ELF-1 (cell line): ENCODE data around the gene VSTM4.

Experiments used
- DNase-seq: peaks from one replicate; pipeline ENCODE4 v3.0.0-alpha.2; 2016; ENCODE audit warnings: low read depth, low spot score

Gene VSTM4

DNA sequence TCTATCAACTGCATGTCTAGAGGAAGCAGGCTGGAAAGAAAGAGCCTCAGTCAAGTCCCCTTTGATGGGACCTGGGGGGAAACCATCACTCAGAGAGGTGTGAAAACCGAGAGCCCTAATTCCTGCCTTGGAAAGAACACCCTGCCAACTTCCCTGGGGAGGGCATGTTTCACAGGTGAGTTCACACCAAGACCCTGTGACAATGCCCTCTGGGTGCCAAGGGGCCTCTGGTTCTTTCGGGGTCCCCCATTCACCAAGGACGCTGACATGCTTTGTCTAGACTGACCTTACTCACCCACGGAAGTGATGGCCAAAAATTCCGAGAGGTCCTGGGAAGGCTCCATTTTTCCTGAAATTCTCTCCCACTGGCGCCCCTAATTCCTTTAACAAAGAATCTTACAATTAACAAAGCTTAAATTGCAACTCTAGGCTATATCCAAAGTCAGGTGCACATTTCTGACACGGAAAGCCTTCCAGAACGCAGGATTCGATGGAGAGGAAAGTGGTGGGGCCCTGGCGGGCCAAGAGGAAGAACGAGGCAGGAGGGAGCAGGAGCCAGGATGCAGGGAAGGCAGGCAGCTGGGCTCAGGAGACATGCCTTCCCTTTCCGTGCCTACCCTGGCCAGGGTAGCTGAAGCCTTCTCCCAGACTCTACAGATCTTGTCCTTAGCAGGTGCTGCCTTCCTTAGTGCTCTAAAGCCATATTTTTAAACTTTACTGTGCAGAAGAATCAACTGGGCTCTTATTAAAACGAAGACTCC, 23.7 kb downstream of the VSTM4 start:
- DNase-seq, result no peak

DNA sequence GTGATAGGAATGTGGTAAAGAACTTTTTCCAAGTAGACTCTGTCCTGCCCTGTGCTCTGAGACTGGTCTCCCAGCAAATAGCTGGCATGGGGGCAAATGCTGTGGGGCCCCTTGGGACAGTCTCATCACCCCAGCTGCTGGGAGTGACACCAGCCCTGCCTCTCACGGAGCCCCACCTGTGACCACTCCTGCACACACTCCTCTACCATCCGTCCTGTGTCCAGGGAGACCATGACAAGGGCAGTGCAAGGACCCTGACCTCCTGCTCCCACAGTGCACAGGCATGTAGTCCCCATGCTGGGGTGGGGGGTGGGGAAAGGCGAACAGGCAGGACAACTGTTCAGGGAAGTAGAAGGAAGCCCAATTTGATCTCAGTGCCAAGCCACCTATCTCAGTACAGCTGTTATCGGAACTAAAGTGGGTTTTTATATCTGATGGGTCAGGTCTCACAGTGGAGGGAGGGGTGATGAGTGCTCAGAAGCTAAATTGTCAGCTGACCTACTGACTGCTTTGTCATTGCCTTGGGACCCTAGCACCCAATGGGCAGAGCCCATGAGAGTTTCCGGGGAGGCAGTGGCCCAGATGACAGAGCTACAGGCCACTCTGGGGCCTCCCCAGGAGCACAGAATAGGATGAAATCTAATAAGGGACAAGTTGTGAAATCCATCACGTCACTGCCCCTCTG, 24.5 kb downstream of the VSTM4 start:
- DNase-seq, result no peak

DNA sequence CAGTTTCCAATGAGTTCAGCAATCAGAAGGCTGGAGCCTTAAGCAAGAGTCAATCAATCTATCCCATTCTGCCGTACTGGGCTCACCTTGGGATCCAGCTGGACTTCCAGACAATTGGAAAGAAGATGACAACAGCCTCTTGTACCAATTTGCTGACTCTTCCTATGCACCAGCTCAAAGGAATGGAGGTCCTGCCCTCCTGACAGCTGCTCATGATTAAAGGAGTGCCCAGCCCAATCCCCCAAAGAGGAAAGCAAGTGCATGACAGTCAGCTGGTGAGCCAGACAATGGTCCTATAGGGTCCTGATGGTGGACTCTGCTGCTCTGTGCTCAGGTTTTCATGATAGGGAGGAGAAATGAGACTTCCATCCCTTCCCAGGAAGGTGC, 25.1 kb downstream of the VSTM4 start:
- DNase-seq, result no peak

DNA sequence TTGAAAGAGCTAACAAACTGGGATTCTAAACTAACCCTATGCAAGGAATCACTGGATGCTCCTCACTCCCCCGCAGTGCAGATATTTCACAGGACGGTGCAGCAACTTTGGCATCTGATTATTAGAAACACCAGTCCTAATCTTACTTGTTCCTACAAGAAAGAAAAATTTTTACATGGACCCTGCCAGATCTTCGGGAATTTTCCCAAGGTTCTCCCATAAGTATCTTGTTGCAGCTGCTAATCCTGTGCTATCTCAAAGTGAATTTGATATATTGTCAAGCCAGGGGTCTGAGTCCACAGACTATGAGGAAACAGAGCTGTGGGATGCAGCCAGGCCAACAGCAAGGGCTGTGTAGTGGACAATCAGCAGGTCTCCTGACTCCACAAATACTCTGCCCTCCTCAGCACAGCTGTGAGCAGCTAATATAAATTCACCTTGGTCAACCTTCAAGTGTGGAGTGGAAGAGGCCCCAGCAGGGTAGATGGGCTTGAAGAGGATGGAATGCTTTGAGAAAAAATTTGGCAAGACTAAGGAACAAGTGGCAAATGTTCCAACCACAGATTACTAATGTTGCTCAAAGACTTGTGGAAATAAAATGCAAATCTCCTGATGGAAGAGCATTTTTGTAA, 25.6 kb downstream of the VSTM4 start:
- DNase-seq, result no peak

DNA sequence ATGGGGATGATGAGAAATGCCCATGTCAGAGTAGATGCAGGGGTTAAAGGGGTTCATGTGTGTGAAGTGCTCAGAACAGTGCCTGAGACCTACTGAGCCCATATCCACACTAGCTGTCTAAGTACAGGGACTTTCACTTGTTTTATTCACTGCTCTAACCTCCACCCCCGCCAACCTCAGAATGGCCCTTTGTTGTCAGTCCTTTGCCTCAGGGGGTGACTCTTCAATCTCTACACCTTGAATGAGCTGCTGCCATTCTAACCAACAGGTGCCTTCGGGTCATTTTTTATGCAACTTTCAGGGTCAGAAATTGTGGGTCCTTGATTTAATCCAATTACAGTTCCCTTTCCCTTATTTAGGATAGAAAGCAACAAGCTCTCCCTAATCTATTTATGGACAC, 26.2 kb downstream of the VSTM4 start:
- DNase-seq, result peak; percentile 50

DNA sequence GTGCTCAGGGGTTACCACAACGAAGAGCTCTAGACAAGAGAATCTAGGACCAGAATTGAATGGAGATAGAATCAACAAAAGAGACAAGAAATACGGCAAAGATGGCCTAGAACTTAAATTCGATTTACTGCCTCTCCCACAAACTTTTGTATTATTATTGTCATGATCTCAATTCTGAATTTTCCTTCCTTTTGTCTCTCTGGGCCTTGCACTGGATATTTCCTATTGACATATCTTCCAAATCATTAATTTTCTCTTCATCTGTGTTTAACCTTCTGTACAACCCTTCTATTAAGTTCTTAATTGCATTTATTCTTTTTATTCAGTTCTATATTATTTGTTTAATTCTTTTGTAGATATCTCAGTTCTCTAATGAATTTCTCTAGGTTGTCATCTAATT, 28.4 kb downstream of the VSTM4 start:
- DNase-seq, result no peak

DNA sequence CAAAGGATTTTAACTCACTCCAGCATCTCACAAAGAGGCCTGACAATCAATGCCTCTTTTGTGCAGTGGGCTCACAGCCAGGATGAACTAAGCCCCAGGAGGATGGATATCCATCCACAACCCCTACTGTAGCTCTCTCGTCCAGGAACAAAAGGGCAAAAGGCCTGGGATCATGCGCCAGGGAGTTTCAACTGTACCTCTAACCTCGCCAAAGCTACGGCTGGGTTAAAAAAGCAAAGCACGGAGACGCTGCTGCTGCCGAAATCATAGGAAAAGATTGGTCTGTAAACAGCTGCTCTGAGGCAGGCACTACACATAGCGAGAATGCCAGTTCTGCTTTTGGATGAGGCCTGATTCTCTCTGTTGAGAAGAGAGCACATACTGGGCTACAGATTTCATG, 32.1 kb downstream of the VSTM4 start:
- no peak for DNase-seq

DNA sequence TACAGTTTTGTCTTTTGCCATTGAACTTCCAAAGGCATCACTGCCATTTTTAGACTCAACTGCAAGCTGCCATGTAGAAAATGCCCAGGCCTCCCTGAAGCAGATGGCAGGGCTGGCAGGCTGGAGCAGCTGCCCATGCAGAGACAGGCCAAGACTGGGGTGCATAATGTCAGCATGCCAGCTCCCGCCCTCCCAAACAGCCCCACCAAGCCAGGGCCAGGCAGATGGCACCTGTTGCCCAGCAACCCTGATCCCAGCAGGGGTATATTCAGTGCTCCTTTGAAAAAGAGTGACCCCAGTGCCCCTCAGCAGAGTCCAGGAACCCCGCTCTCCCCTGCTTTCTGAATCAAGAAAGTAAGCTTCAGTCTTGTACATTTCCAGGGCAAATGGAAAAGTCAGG, 32.6 kb downstream of the VSTM4 start:
- no peak for DNase-seq

DNA sequence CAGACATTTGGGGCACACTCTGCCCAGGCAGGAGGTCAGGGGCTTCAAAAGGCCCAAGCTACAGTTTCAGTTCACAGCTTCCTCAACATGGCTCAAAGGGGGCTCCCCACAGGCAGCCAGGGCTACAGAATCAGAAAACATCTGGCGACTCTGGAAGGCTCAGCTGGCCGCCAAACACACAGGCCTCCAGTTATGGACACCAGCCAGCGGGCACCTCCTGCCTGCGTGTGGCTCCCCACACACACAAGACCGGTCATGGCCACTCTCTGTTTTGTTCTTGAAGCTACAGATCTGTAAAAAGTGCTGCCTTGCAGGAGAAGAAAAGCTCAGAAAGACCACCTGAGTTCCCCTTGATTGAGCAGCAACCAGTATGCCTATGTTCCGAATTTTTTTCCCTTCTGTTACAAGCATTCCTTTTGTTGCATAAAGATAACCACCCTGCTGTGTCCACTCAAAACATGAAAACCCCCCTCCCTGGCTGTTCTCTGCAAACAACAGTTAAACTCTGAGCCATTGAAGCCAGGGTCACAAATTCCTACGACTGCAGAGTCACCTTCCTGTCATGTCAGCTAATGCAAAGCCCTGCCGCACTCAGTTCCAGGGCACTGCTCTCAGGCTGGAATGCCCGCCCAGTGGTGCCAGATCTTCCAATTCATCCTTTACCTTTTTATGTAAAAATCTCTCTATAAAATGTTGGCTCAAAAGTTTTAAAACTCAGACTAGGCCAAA, 33.6 kb downstream of the VSTM4 start:
- peak; percentile 17 for DNase-seq

DNA sequence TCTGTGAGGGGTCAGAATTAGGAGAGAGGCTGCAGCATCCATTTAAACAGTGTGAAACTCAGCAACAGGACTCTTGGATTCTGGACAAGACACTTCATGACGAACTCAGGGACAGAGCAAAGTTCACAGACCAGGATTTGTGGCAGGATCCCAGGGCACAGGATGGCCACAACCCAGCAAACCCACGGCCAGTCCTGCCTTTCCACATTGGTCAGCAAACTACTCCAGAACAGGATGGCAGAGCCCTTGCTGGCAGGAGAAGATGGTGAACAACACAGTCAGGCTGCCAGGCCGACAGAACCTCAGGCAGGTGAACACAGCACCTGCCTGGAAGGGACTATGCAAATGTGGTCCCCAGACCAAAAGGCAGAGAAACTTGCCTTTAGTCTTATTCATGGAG, 34.4 kb downstream of the VSTM4 start:
- DNase-seq, result no peak

DNA sequence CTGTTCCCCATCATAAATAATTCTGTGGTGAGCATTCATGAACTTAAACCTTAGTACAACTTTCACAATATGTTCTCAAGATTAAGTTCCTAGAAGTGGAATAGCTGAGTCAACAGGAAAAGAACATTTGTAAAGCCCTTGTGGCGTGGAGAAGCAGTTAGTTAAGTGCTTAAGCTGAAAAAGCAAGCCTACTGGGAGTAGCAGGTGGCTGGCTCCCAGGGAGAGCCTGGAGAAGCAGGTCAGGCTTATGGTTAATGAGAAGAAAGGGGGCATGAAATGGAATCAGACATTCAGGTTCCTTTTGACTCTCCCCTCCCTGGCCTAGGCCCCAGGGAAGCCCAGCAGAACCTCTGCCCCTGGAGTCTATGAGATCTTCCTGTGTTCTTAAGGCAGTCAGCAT, 35.3 kb downstream of the VSTM4 start:
- DNase-seq, result no peak

DNA sequence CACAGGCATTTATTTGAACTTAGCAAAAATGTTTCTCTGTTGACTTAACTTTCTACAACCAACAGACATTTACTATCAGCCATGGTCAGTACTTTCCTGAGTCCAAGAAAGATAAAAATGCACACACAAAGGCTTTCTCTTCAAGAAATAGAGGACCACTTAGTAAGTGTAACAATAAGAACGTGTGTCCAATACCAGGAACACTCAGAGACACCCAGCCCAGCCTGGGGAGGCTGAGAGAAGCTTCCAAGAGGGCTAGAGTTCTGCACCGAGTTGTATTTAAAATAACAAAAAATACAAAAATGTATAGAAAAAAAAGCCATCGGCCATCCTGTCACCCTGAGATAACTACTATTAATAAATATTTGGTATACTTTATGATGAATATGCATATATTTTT, 35.8 kb downstream of the VSTM4 start:
- no peak for DNase-seq

DNA sequence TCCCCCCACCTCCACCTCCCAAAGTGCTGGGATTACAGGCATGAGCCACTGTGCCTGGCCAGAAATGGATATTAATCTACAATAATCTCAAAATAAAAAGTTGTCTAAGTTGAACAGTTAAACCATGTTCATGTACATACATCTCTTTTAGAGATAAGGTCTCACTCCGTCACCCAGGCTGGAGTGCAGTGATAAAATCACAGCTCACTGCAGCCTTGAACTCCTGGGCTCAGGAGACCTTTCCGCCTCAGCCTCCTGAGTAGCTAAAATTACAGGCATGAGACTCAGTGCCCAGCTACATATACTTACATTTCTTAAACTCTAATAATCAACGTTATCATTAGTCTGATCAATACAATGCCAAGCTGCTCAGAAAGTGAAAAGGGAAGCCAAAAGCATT, 36.2 kb downstream of the VSTM4 start:
- no peak for DNase-seq

DNA sequence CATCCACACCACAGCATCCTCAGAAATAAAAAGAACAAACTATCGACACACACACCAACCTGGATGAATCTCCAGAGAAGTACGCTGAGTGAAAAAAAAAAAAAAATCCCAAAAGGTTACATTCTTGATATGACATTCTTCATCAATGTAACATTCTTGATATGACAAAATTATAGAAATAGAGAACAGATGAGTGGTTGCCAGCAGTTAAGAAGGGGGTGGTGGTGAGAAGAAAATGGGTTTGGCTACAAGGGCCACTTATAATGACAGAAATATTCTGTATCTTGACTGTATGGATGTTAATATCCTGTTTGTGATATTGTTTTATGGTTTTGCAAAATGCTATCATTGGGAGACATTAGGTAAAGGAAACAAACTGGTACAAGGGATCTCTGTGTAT, 36.9 kb downstream of the VSTM4 start:
- DNase-seq, result no peak

DNA sequence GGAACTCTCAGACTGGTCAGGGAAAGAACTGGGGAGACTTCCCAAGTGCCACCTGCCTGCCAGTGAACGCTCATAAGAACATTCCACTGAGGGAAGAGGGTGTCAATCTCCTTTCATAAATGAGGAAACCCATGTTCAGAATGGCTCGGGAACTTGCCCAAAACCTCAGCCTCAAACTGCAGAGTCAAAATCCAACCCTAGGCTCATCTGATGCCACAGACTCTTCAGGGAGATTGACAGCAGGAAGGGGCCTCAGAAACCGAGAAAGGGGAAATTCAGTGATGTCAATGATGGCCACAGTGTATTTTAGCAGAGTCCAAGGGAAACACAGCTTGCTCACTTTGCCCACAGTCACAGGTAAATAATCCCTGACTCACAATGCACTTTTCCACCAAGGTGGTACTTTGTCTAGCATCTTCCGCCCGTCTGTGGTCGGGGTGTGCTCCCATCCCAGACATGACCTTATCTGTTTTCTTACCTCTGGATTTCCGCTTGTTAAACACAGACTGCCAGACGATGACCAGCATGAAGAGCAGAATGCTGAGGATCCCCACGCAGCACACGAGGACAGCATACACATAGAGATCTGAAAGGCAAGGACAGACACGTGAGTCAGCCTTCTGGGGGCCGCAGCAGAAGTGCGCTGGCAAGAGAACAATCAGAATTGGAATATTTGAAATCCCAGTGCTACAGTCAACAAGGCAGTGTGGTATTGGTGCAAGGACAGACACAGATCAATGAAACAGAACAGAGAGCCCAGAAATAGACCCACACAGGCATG, 38.4 kb downstream of the VSTM4 start:
- DNase-seq, result no peak

DNA sequence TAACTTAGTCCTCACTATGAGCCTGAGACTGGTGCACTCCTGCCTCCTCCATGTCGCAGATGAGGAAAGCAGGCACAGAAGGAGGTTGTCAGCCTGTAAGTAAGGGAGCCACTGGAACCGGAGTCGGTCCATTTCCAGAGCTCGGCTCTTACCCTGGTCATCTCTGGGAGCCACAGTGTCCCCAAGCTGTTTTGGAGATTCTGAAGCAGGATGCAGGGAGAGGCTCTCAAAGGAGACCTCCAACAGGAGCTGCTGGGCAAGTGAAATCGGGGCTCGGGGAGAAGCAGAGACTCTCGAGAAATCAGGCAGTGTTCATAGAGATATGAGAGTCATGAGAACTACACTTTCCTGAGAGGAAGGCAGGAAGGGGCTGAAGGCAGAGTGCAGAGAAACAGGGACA, 39.0 kb downstream of the VSTM4 start:
- no peak for DNase-seq

DNA sequence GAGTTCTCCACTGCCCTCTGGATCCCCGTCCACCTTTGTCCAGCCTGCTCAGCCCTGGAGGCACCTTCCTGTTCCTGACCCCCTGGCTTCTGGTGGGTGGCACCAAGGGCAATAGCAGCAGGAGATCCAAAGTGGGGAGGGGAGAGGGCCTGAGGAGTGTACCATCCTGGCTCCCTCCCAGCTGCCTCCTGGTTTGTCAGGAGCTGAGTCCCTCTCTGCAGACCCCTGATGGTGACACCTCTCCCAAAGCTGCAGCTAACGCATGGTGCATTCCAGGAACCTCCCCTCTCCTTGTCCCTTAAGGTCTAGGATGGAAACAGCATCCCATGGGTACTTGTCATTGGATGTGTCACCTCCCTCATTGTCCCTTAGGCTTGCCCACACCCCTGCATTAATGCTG, 39.6 kb downstream of the VSTM4 start:
- DNase-seq, result no peak

DNA sequence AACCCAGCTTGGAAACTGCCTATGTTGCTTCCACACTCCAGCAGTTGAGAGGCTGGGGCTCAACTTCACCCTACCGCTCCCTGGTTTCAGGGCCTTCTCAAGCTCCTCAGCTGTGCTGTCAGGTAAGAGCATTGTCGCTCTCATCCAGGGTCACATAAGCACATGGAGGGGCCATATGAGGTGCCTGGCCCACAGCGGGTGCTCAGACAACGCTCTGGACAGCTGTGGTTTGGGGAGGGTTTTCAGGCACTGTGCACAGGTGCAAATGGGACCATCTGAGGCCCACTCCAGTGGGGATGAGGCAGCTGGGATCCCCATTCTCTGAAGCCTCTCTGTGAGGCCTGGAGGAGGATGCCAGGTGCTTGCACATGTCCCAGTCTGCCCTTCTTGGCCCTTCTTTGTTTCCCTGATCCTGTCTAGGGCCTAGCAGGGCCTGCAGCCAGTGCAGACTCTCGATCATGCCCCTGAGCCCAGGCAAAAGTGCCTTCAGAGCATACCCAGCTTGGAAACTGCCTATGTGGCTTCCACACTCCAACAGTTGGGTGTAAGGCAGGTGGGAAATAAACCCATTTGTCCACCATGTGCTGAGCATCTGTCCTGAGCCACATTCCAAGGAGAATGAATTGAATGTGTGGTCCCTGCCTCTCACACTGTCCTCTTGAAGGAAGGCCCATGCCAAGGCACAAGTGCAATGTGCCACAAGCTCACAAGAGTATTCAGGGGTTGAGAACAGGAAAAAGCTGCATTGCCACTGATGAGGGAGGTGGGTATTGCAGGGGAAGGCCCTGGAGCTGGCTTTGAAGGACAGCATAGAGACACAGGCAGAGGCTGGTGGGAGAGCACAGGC, 40.3 kb downstream of the VSTM4 start:
- no peak for DNase-seq

DNA sequence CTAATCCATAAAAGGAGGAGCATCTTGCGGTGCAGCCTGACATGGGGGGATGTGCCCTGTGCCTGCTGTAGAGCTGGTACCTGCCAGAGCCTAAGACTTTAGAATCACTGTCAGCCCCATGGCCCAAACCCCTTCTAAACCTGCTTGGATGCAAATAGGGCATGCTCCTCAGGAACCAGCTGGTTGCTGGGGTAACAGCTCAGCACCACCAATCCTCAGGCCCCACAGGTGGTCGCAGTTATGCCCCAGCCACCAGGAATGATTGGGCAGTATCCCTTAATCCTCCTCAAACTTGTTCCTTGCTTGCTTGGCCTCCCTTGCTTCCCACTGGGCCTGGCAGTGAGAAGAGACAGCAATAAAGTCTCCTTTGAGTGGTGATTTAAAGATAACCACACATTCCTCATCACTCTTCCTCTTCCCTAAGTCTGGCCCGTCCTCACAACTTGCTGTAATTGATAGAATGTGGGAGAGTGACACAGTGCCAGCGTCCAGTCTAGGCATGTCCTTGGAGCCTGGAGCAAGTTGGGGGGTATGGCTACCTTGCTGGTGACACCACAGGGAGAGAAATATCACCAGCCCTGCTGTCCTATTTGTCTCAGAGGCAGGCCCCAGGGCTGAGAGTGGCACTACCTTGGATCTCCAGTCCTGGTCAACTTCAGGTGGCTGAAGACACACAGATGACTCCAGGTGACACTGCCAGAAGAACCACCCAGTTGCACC, 43.0 kb downstream of the VSTM4 start:
- DNase-seq, result no peak

DNA sequence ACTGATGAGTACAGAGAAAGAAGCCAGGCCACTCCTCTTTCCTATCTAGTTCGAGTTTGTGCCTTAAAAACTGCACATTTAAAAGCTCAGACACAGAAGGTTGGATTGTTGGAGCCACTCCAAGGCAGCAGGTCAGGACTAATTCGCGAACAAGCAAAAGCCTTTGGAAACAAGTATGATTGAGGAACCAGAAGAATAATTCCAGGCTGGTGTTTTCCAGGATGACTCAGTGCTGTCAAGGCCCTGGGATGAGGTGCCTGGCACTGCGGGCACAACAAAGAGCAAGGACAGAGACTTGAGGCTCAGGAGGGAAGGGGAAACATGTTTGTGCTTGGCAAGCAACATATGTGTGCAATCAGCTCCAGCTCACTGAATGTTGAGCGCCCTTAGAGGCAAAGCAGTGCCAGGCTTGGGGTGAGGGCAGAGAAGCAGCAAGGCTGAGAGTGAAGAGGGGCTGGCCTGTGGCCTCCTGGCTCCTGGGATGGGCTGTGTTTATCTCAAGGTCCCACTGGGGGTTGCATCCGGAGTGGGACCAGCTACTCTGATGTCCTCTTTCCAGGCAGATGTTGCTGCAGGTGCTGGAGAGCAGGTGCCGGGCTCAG, 44.1 kb downstream of the VSTM4 start:
- no peak for DNase-seq
